HCT116 (cell line): ENCODE results near the gene FEM1B.

ENCODE experiments used
- CBX3 ChIP-seq: IDR thresholded peaks from 2 replicates; pipeline ENCODE4 v1.6.1; 2012; ENCODE audit warnings: low read depth
- JUND ChIP-seq: IDR thresholded peaks from 2 replicates; pipeline ENCODE4 v1.6.1; 2012
- POLR2AphosphoS5 ChIP-seq: IDR thresholded peaks from 2 replicates; pipeline ENCODE4 v1.6.1; 2011; ENCODE audit warnings: mild to moderate bottlenecking, low read depth, low read length, moderate library complexity
- TF ChIP-seq, protein P1 (sequence below): IDR thresholded peaks from 2 replicates; pipeline ENCODE4 v1.6.1; 2012
- TF ChIP-seq, protein P2 (sequence below), 3 experiments: fragments of 200-600 bp in 1 of 3; sonication (generic) in 1 of 3; IDR thresholded peaks in 2 of 3; conservative IDR thresholded peaks in 1 of 3; 2 replicates each; pipeline ENCODE4 v1.5.1; 2012 to 2017; ENCODE audit warnings: low read depth in 2 of 3, low read length in 2 of 3, antibody characterized with exemption in 1 of 3, borderline replicate concordance in 1 of 3, control low read depth in 1 of 3, mild to moderate bottlenecking in 1 of 3, mixed read lengths in 1 of 3, mixed run types in 1 of 3, moderate library complexity in 1 of 3; ENCODE audit not compliant: insufficient read depth in 1 of 3

DNA sequence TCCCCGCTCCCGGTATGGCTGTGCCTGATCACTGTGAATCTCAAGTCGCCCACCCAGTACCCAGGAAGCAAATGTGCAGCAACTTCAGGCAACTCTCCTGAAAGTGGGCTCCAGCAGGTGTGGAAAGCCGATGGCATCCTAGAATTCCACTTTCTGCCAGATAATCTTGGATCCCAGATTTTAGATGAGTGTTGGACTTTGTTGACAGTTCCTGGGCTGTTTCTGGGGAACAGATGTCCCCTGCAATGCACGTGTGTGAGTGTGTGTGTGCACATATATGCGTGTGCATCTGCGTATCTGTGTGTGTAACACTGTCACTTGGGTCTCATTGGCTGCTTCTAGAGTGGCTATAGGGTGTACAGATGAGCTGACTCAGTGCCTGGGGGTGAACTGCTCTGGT, 59.0 kb downstream of the FEM1B start:
- TF ChIP-seq, protein P1, sequence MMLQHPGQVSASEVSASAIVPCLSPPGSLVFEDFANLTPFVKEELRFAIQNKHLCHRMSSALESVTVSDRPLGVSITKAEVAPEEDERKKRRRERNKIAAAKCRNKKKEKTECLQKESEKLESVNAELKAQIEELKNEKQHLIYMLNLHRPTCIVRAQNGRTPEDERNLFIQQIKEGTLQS, result no peak
- TF ChIP-seq, protein P2, sequence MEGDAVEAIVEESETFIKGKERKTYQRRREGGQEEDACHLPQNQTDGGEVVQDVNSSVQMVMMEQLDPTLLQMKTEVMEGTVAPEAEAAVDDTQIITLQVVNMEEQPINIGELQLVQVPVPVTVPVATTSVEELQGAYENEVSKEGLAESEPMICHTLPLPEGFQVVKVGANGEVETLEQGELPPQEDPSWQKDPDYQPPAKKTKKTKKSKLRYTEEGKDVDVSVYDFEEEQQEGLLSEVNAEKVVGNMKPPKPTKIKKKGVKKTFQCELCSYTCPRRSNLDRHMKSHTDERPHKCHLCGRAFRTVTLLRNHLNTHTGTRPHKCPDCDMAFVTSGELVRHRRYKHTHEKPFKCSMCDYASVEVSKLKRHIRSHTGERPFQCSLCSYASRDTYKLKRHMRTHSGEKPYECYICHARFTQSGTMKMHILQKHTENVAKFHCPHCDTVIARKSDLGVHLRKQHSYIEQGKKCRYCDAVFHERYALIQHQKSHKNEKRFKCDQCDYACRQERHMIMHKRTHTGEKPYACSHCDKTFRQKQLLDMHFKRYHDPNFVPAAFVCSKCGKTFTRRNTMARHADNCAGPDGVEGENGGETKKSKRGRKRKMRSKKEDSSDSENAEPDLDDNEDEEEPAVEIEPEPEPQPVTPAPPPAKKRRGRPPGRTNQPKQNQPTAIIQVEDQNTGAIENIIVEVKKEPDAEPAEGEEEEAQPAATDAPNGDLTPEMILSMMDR (IDR thresholded peaks at IDR 0.05 in 2 of 3, conservative IDR thresholded peaks at IDR 0.05 in 1 of 3; ENCODE audit: borderline replicate concordance in 1 of 3, insufficient read depth in 1 of 3, low read depth in 2 of 3, low read length in 2 of 3), result no peak
- no peak for TF ChIP-seq POLR2AphosphoS5
- no peak for TF ChIP-seq CBX3
- no peak for TF ChIP-seq JUND
